ENCODE data around the gene WDR5. TPM values are rescaled to one million over a fixed set of nuclear protein-coding genes. Genes with fewer than 3 reads are reported as not detected.

WDR5 gene
- total RNA-seq, 2 donors from 2014 or later, result 18.3 to 18.4 TPM

- no peak for ATAC-seq
- no peaks in the 10 kb centered on the region for H3K27me3 Mint-ChIP-seq
- no peak for DNase-seq
- no peak overlapping the region for H3K27ac Mint-ChIP-seq
- no peak overlapping the region for H3K4me3 Mint-ChIP-seq
- peaks cover 2% of the 10 kb centered on the region for H3K4me1 Mint-ChIP-seq
- no peaks in the 10 kb centered on the region for H3K9me3 ChIP-seq (ENCODE audit: control insufficient read depth, low read length, poor library complexity, severe bottlenecking)
- no peaks in the 10 kb centered on the region for H3K36me3 Mint-ChIP-seq (ENCODE audit: low read depth)
These were observed 20.9 kb downstream of the WDR5 start for GRCh38 chr9:134156564-134157377.

- no peak overlapping the region for H3K27ac Mint-ChIP-seq
- peaks cover 7% of the 10 kb centered on the region for H3K4me1 Mint-ChIP-seq
- H3K36me3 Mint-ChIP-seq (ENCODE audit: low read depth), result no peaks in the 10 kb centered on the region
- no peaks in the 10 kb centered on the region for H3K9me3 ChIP-seq (ENCODE audit: control insufficient read depth, low read length, poor library complexity, severe bottlenecking)
- H3K4me3 Mint-ChIP-seq, result no peak overlapping the region
- no peaks in the 10 kb centered on the region for H3K27me3 Mint-ChIP-seq
- DNase-seq, result no peak
- ATAC-seq, result no peak
These were observed 21.6 kb downstream of the WDR5 start for GRCh38 chr9:134157378-134157885.

GRCh38 chr9:134158242-134158641 is 22.4 kb downstream of the WDR5 start:
- Mint-ChIP-seq H3K4me1 (peaks cover 8% of the 10 kb centered on the region), H3K36me3 (ENCODE audit: low read depth) (no peaks in the 10 kb centered on the region), H3K4me3 (no peak overlapping the region), H3K27me3 (no peaks in the 10 kb centered on the region), H3K27ac (no peak overlapping the region)
- H3K9me3 ChIP-seq (ENCODE audit: control insufficient read depth, low read length, poor library complexity, severe bottlenecking), result no peaks in the 10 kb centered on the region
- ATAC-seq, result no peak
- no peak for DNase-seq

GRCh38 chr9:134158753-134159392 is 23.0 kb downstream of the WDR5 start:
- ATAC-seq (no peak), DNase-seq (no peak)
- H3K4me3 Mint-ChIP-seq, result no peak overlapping the region
- H3K4me1 Mint-ChIP-seq, result peaks cover 12% of the 10 kb centered on the region
- no peaks in the 10 kb centered on the region for H3K36me3 Mint-ChIP-seq (ENCODE audit: low read depth)
- H3K9me3 ChIP-seq (ENCODE audit: control insufficient read depth, low read length, poor library complexity, severe bottlenecking), result no peaks in the 10 kb centered on the region
- H3K27ac Mint-ChIP-seq, result no peak overlapping the region
- H3K27me3 Mint-ChIP-seq, result no peaks in the 10 kb centered on the region

GRCh38 chr9:134159566-134160245 is 23.8 kb downstream of the WDR5 start:
- Mint-ChIP-seq H3K27ac (peak overlapping the region; percentile 21), H3K4me3 (no peak overlapping the region)
- no peaks in the 10 kb centered on the region for H3K9me3 ChIP-seq (ENCODE audit: control insufficient read depth, low read length, poor library complexity, severe bottlenecking)

GRCh38 chr9:134161647-134162046 is 25.8 kb downstream of the WDR5 start:
- no peaks in the 10 kb centered on the region for H3K27me3 Mint-ChIP-seq
- no peak overlapping the region for H3K27ac Mint-ChIP-seq
- H3K4me3 Mint-ChIP-seq, result peak overlapping the region; percentile 68
- no peak for DNase-seq
- H3K4me1 Mint-ChIP-seq, result peaks cover 16% of the 10 kb centered on the region
- H3K9me3 ChIP-seq (ENCODE audit: control insufficient read depth, low read length, poor library complexity, severe bottlenecking), result no peaks in the 10 kb centered on the region
- no peaks in the 10 kb centered on the region for H3K36me3 Mint-ChIP-seq (ENCODE audit: low read depth)
- no peak for ATAC-seq

More at GRCh38 chr9:134159566-134160245, 23.8 kb downstream of the WDR5 start:
- Mint-ChIP-seq H3K27me3 (no peaks in the 10 kb centered on the region), H3K36me3 (ENCODE audit: low read depth) (no peaks in the 10 kb centered on the region), H3K4me1 (peaks cover 12% of the 10 kb centered on the region)
- ATAC-seq (no peak), DNase-seq (no peak)

- Mint-ChIP-seq H3K27me3 (no peaks in the 10 kb centered on the region), H3K36me3 (ENCODE audit: low read depth) (no peaks in the 10 kb centered on the region), H3K4me3 (peak overlapping the region; percentile 68), H3K27ac (peak overlapping the region; percentile 9), H3K4me1 (peaks cover 16% of the 10 kb centered on the region)
- no peak for ATAC-seq
- no peak for DNase-seq
- no peaks in the 10 kb centered on the region for H3K9me3 ChIP-seq (ENCODE audit: control insufficient read depth, low read length, poor library complexity, severe bottlenecking)
These were observed 26.4 kb downstream of the WDR5 start for GRCh38 chr9:134162212-134162775.

- peaks cover 16% of the 10 kb centered on the region for H3K4me1 Mint-ChIP-seq
- H3K4me3 Mint-ChIP-seq, result peak overlapping the region; percentile 68
- ATAC-seq (no peak), DNase-seq (no peak)
- no peaks in the 10 kb centered on the region for H3K27me3 Mint-ChIP-seq
- peak overlapping the region; percentile 9 for H3K27ac Mint-ChIP-seq
- no peaks in the 10 kb centered on the region for H3K9me3 ChIP-seq (ENCODE audit: control insufficient read depth, low read length, poor library complexity, severe bottlenecking)
- H3K36me3 Mint-ChIP-seq (ENCODE audit: low read depth), result no peaks in the 10 kb centered on the region
These were observed 27.1 kb downstream of the WDR5 start for GRCh38 chr9:134162926-134163370.

- no peak for ATAC-seq
- Mint-ChIP-seq H3K4me3 (no peak overlapping the region), H3K27ac (no peak overlapping the region)
These were observed 27.7 kb downstream of the WDR5 start for GRCh38 chr9:134163371-134164196.

GRCh38 chr9:134164879-134165278 is 29.0 kb downstream of the WDR5 start:
- DNase-seq (no peak), ATAC-seq (no peak)
- H3K4me3 Mint-ChIP-seq, result no peak overlapping the region
- no peaks in the 10 kb centered on the region for H3K9me3 ChIP-seq (ENCODE audit: control insufficient read depth, low read length, poor library complexity, severe bottlenecking)
- no peaks in the 10 kb centered on the region for H3K27me3 Mint-ChIP-seq
- no peak overlapping the region for H3K27ac Mint-ChIP-seq
- H3K36me3 Mint-ChIP-seq (ENCODE audit: low read depth), result no peaks in the 10 kb centered on the region
- peaks cover 16% of the 10 kb centered on the region for H3K4me1 Mint-ChIP-seq

More at GRCh38 chr9:134163371-134164196, 27.7 kb downstream of the WDR5 start:
- no peaks in the 10 kb centered on the region for H3K27me3 Mint-ChIP-seq
- H3K4me1 Mint-ChIP-seq, result peaks cover 16% of the 10 kb centered on the region
- DNase-seq, result peak; percentile 52 to 60 (median 58)
- no peaks in the 10 kb centered on the region for H3K9me3 ChIP-seq (ENCODE audit: control insufficient read depth, low read length, poor library complexity, severe bottlenecking)
- H3K36me3 Mint-ChIP-seq (ENCODE audit: low read depth), result no peaks in the 10 kb centered on the region

GRCh38 chr9:134165357-134166315 is 29.8 kb downstream of the WDR5 start:
- H3K4me3 Mint-ChIP-seq, result no peak overlapping the region
- H3K36me3 Mint-ChIP-seq (ENCODE audit: low read depth), result no peaks in the 10 kb centered on the region
- ATAC-seq, result no peak
- H3K27ac Mint-ChIP-seq, result no peak overlapping the region
- DNase-seq, result peak in 2 of 3 donors; percentile 17 to 27
- peaks cover 16% of the 10 kb centered on the region for H3K4me1 Mint-ChIP-seq
- no peaks in the 10 kb centered on the region for H3K9me3 ChIP-seq (ENCODE audit: control insufficient read depth, low read length, poor library complexity, severe bottlenecking)
- H3K27me3 Mint-ChIP-seq, result no peaks in the 10 kb centered on the region

Measured in T-helper 17 cell (primary cell).